Prostate gland (tissue), 2 donors: ENCODE data around the gene DNAL4. TPM values are rescaled to one million over a fixed set of nuclear protein-coding genes. Genes with fewer than 3 reads are reported as not detected.

ENCODE experiments used
- DNase-seq: peaks from one replicate; pipeline ENCODE4 v3.0.0-alpha.2; 2019; ENCODE audit warnings: low spot score
- H3K27ac ChIP-seq, 2 donors: fragments of 200-600 bp; sonication (generic); 2 replicates each; pipeline ENCODE4 v1.5.1; 2017 to 2019
- H3K27me3 ChIP-seq: fragments of 200-600 bp; sonication (generic); replicated peaks from 2 replicates; pipeline ENCODE4 v1.5.1; 2019; ENCODE audit not compliant: insufficient read depth
- H3K36me3 ChIP-seq, 2 donors: fragments of 200-600 bp; sonication (generic); 1 replicate in 1 of 2; 2 replicates in 1 of 2; pipeline versions ENCODE4 v1.5.1 to v1.8.1; 2017 to 2019
- H3K4me1 ChIP-seq: fragments of 200-600 bp; sonication (generic); replicated peaks from 2 replicates; pipeline ENCODE4 v1.5.1; 2019
- H3K4me3 ChIP-seq, 2 donors: fragments of 200-600 bp; sonication (generic); 2 replicates each; pipeline ENCODE4 v1.5.1; 2017 to 2019
- H3K9me3 ChIP-seq: fragments of 200-600 bp; sonication (generic); 2 replicates; pipeline ENCODE4 v1.5.1; 2017
- POLR2A ChIP-seq: fragments of 450-650 bp; IDR thresholded peaks from one replicate; pipeline ENCODE4 v1.6.1; 2016; ENCODE audit warnings: antibody characterized with exemption, mild to moderate bottlenecking
- POLR2AphosphoS5 ChIP-seq: sonication (generic); formaldehyde crosslinking; IDR thresholded peaks from one replicate; pipeline ENCODE4 v1.6.1; 2017; ENCODE audit warnings: antibody characterized with exemption
- WGBS: methylation state at CpG from one replicate; pipeline ENCODE4 v1.1.5; 2018; 5-methylcytosine and 5-hydroxymethylcytosine counted together
- intact Hi-C: fragments of 100-400 bp; cut with DNase I; formaldehyde crosslinking; loops from one replicate; pipeline ENCODE4 v1.14.2; 2022
- total RNA-seq, 2 donors: library from RNA; depleted of rRNA; stranded (reverse); fragments of >200 nt; gene quantifications; one replicate each; pipeline ENCODE4 v1.1.0, GENCODE V29; 2016
- TF ChIP-seq, protein P1 (sequence below), 4 experiments: fragments of 200-600 bp in 2 of 4; fragments of 450-650 bp in 2 of 4; sonication (generic) in 2 of 4; IDR thresholded peaks; 1 replicate in 3 of 4; 2 replicates in 1 of 4; pipeline ENCODE4 v1.5.1; 2016 to 2019; ENCODE audit warnings: antibody characterized with exemption in 4 of 4, mild to moderate bottlenecking in 2 of 4, moderate library complexity in 2 of 4

Gene DNAL4
- total RNA-seq, 2 donors from 2014 or later: 36.9 to 41.8 TPM

DNA sequence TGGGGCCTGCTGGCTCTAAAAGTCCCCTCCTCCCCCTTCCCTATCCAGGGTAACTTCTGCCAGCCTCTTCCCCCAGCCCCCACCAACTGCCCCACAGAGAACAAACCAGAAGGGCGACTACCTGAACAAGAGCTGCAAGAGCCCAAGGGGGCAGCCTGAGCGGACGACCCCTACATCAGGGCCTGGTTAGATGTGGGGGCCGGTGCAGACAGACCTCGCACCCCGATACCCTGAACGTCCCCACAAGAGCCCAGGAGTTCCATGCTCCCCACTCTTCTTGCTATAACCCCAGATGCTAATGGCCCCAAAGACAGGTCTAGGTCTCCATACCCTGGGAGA lies 58.8 kb downstream of the DNAL4 start:
- H3K27ac ChIP-seq: peak overlapping the region; percentile 66 to 82
- H3K4me3 ChIP-seq: no peak overlapping the region
- TF ChIP-seq POLR2AphosphoS5: no peak
- H3K27me3 ChIP-seq: no peaks in the 10 kb centered on the region
- H3K36me3 ChIP-seq: peaks cover 34 to 47% of the 10 kb centered on the region in 2 donors
- WGBS: 85% methylated on average over 7 of the region's 7 CpGs
- intact Hi-C loops: no loop called here
- no peak for DNase-seq
- no peaks in the 10 kb centered on the region for H3K9me3 ChIP-seq
- H3K4me1 ChIP-seq: peaks cover 8% of the 10 kb centered on the region

DNA sequence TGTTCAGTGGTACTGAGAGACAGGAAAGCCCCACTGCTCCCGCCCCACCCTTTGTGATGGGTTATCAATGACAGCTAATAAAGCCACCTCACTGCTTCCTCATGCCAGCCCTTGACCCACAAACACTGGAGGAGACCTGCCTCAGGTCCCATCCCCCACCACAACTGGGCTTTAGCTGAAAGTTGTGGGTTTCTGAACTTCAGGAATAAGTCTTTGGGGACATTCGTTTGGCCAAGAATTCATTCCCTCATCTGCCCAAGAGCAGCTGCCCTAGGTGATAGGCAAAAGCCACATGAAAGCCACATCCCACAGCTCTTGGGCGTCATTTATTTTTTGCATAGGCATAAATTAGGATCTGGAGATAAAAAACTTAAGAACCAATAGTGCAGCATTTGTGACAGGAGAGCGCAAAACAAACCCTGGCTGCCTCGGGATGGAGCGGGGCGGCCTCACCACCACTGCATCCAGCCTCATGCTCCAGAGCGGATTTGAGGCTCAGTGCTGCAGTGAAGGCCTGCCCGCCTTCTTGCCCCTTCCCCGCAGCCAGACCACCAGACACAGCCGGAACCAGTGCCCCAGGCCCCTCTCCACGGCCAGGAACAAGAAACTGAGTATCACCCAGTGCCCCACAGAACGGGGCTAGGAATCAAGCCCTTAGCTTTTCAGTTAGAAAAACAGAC lies 59.4 kb downstream of the DNAL4 start:
- no peak overlapping the region for H3K4me3 ChIP-seq
- DNase-seq: no peak
- WGBS: 83% methylated on average over 13 of the region's 13 CpGs
- H3K27me3 ChIP-seq: no peaks in the 10 kb centered on the region
- peak overlapping the region; percentile 66 to 82 for H3K27ac ChIP-seq
- TF ChIP-seq POLR2AphosphoS5: no peak
- TF ChIP-seq, protein P1, sequence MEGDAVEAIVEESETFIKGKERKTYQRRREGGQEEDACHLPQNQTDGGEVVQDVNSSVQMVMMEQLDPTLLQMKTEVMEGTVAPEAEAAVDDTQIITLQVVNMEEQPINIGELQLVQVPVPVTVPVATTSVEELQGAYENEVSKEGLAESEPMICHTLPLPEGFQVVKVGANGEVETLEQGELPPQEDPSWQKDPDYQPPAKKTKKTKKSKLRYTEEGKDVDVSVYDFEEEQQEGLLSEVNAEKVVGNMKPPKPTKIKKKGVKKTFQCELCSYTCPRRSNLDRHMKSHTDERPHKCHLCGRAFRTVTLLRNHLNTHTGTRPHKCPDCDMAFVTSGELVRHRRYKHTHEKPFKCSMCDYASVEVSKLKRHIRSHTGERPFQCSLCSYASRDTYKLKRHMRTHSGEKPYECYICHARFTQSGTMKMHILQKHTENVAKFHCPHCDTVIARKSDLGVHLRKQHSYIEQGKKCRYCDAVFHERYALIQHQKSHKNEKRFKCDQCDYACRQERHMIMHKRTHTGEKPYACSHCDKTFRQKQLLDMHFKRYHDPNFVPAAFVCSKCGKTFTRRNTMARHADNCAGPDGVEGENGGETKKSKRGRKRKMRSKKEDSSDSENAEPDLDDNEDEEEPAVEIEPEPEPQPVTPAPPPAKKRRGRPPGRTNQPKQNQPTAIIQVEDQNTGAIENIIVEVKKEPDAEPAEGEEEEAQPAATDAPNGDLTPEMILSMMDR (IDR thresholded peaks at IDR 0.05): no peak
- no peak for TF ChIP-seq POLR2A
- H3K4me1 ChIP-seq: peaks cover 8% of the 10 kb centered on the region
- no peaks in the 10 kb centered on the region for H3K9me3 ChIP-seq
- intact Hi-C loops: loop anchor here (5.0 kb wide), 1 partner anchor 52 kb away; the partner anchor contains the start of gene TOMM22
- H3K36me3 ChIP-seq: peaks cover 32 to 47% of the 10 kb centered on the region in 2 donors

DNA sequence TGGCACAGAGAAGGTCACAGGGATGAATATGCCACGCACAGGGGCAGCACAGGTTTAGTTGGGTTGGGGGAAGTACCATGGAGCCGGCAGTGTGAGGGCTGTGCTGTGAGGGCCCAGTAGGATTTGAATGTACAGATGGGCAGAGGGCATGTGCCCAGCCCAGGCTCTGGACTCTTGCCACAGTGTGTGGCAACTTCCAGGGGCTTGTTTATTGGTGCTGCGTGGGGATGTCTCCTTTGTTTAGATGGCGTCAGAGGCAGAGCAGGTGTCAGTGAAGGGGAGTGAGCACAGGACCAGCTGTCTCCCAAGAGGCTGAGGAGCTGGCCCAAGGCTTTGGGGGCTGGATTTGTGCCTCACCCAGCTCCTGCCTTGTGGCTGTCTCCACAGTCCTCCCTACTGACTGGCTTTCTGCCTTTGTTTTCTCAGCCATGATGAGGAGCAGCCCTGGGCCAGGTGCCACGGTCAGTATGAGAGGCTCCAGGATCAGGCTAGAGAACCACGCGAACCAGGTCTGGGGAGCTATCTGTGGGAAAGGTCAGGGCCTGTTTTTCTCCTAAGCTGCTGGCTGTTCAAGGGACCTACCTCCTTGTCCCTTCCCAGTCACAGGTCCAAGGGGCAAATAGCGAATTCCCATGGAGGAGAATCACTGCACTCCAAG lies 60.1 kb downstream of the DNAL4 start:
- Histone ChIP-seq H3K4me3 (no peak overlapping the region), H3K27ac (peak overlapping the region; percentile 66 to 82), H3K4me1 (peaks cover 8% of the 10 kb centered on the region), H3K27me3 (no peaks in the 10 kb centered on the region), H3K36me3 (peaks cover 32 to 47% of the 10 kb centered on the region in 2 donors), H3K9me3 (no peaks in the 10 kb centered on the region)
- peak; percentile 67 for DNase-seq
- 28% methylated on average over 8 of the region's 8 CpGs for WGBS
- TF ChIP-seq, protein P1 (IDR thresholded peaks at IDR 0.05): no peak
- TF ChIP-seq POLR2AphosphoS5: peak; percentile 52
- intact Hi-C loops: loop anchor here (5.0 kb wide), 1 partner anchor 52 kb away; the partner anchor contains the start of gene TOMM22

DNA sequence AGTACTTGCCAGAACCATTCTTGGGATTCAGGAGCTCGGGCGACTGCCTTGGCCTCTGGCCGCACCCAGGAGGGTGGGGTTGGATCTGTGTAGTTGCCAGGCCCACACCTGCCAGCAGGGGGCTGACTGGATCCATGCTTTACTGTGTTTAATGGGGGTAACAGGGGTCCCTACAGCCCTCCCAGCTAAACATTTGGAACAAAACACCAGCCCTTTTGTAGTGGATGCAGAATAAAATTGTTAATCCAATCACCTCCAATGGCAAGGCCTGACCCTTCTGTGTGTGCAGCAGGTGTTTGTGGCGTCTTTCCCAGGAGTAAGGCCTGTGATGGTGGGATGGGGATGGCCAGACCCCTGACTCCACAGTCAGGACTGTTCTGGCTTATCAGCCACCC lies 60.6 kb downstream of the DNAL4 start:
- TF ChIP-seq, protein P1 (IDR thresholded peaks at IDR 0.05): peak; percentile 51 to 78 (median 65)
- TF ChIP-seq POLR2A: no peak
- TF ChIP-seq POLR2AphosphoS5: no peak
- Histone ChIP-seq H3K4me3 (no peak overlapping the region), H3K4me1 (peaks cover 8% of the 10 kb centered on the region), H3K27ac (peak overlapping the region; percentile 66 to 82), H3K36me3 (peaks cover 32 to 47% of the 10 kb centered on the region in 2 donors), H3K9me3 (no peaks in the 10 kb centered on the region), H3K27me3 (no peaks in the 10 kb centered on the region)
- 29% methylated on average over 4 of the region's 4 CpGs for WGBS
- no peak for DNase-seq
- intact Hi-C loops: loop anchor here (5.0 kb wide), 1 partner anchor 51 kb away; the partner anchor contains the start of gene TOMM22

DNA sequence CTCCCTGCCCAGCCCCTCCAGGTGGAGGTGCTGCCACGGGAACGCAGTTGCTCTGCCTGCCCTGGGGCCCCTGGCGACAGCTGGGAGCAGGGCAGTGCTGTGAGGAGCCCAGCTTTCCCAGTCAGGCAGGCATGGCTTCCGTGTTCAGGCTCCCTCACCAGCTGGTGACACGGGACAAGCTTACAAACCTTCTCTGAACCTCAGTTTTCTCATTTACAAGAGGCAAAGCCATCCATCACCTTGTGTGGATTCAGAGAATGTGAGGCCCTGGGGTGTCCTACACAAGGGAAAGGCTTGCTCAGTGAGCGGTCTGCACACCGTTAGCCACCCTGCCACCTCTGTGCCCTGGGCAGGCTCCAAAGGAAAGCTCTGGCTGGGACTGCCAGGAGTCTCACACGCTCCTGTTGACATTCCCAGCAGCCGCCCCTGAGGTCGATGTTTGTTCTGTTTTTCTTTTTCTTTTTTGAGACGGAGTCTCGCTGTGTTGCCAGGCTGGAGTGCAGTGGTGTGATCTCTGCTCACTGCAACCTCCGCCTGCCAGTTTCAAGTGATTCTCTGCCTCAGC lies 61.6 kb downstream of the DNAL4 start:
- intact Hi-C loops: loop anchor here (5.0 kb wide), 1 partner anchor 50 kb away; the partner anchor contains the start of gene TOMM22
- Histone ChIP-seq H3K36me3 (peaks cover 32 to 48% of the 10 kb centered on the region in 2 donors), H3K4me1 (peaks cover 8% of the 10 kb centered on the region), H3K9me3 (no peaks in the 10 kb centered on the region), H3K27ac (peak overlapping the region; percentile 66 to 82), H3K27me3 (no peaks in the 10 kb centered on the region), H3K4me3 (no peak overlapping the region)
- DNase-seq: no peak
- peak; percentile 18 for TF ChIP-seq POLR2AphosphoS5
- TF ChIP-seq POLR2A: no peak
- TF ChIP-seq, protein P1 (IDR thresholded peaks at IDR 0.05): peak in 1 of 4 experiments; percentile 28
- WGBS: 28% methylated on average over 13 of the region's 13 CpGs
